HAP-1 (cell line): ENCODE data around the gene SPDYE6.
"Not testable (repeated sequence)": the region's sequence is repeated elsewhere in the genome, so short reads cannot be mapped to it uniquely, and the experiment has no call there.

Experiments
- DNase-seq, 2 experiments: peaks; one replicate each; pipeline ENCODE4 v3.0.0-alpha.2; 2016 to 2020; ENCODE audit warnings: low spot score in 2 of 2
- H3K27me3 ChIP-seq: fragments of 250-450 bp; sonication (Bioruptor Pico); 2 replicates; pipeline ENCODE4 v1.5.1; 2020; ENCODE audit warnings: low read depth, mild to moderate bottlenecking, moderate library complexity
- H3K36me3 ChIP-seq: fragments of 250-450 bp; sonication (Bioruptor Pico); replicated peaks from 2 replicates; pipeline ENCODE4 v1.5.1; 2020; ENCODE audit warnings: mild to moderate bottlenecking
- H3K4me1 ChIP-seq: fragments of 250-450 bp; sonication (Bioruptor Pico); 2 replicates; pipeline ENCODE4 v1.5.1; 2020; ENCODE audit warnings: mild to moderate bottlenecking
- H3K4me3 ChIP-seq: fragments of 250-450 bp; sonication (Bioruptor Pico); 2 replicates; pipeline ENCODE4 v1.5.1; 2020; ENCODE audit warnings: mild to moderate bottlenecking, moderate library complexity
- H3K9me3 ChIP-seq: fragments of 250-450 bp; sonication (Bioruptor Pico); 2 replicates; pipeline ENCODE4 v1.5.1; 2020; ENCODE audit warnings: mild to moderate bottlenecking, moderate library complexity
- in situ Hi-C: fragments of 300-500 bp; cut with MboI; formaldehyde crosslinking; loops from 3 replicates; pipeline ENCODE4 v1.14.3; 2020; ENCODE audit warnings: low sequenced_read_pairs, inconsistent platforms, mixed read lengths

The SPDYE6 gene

GRCh38 chr7:102317231-102318059 lies 38.8 kb downstream of the SPDYE6 start:
- no peaks in the 10 kb centered on the region for H3K36me3 ChIP-seq
- no peaks in the 10 kb centered on the region for H3K4me1 ChIP-seq
- no peaks in the 10 kb centered on the region for H3K9me3 ChIP-seq
- H3K4me3 ChIP-seq, result no peak overlapping the region
- in situ Hi-C loops, result no loop called here
- H3K27me3 ChIP-seq, result no peaks in the 10 kb centered on the region
- DNase-seq, result no peak

GRCh38 chr7:102313997-102314780 lies 42.1 kb downstream of the SPDYE6 start:
- no peaks in the 10 kb centered on the region for H3K9me3 ChIP-seq
- in situ Hi-C loops, result no loop called here
- H3K4me1 ChIP-seq, result no peaks in the 10 kb centered on the region
- H3K27me3 ChIP-seq, result no peaks in the 10 kb centered on the region
- no peak for DNase-seq
- no peaks in the 10 kb centered on the region for H3K36me3 ChIP-seq
- H3K4me3 ChIP-seq, result no peak overlapping the region

- H3K36me3 ChIP-seq, result no peaks in the 10 kb centered on the region
- no peak overlapping the region for H3K4me3 ChIP-seq
- in situ Hi-C loops, result no loop called here
- H3K27me3 ChIP-seq, result no peaks in the 10 kb centered on the region
- no peaks in the 10 kb centered on the region for H3K9me3 ChIP-seq
- no peaks in the 10 kb centered on the region for H3K4me1 ChIP-seq
- no peak for DNase-seq
These were observed 43.9 kb downstream of the SPDYE6 start for GRCh38 chr7:102312317-102312716.

- Histone ChIP-seq H3K4me1 (no peaks in the 10 kb centered on the region), H3K9me3 (no peaks in the 10 kb centered on the region), H3K36me3 (no peaks in the 10 kb centered on the region), H3K4me3 (no peak overlapping the region), H3K27me3 (no peaks in the 10 kb centered on the region)
- DNase-seq, result no peak
- in situ Hi-C loops, result no loop called here
These were observed 45.8 kb downstream of the SPDYE6 start for GRCh38 chr7:102310414-102310815.

- in situ Hi-C loops, result no loop called here
- H3K4me3 ChIP-seq, result no peak overlapping the region
These were observed 49.1 kb downstream of the SPDYE6 start for GRCh38 chr7:102306916-102307677.

GRCh38 chr7:102305414-102306268 lies 50.6 kb downstream of the SPDYE6 start:
- H3K4me1 ChIP-seq, result no peaks in the 10 kb centered on the region

More at GRCh38 chr7:102306916-102307677, 49.1 kb downstream of the SPDYE6 start:
- Histone ChIP-seq H3K4me1 (no peaks in the 10 kb centered on the region), H3K9me3 (no peaks in the 10 kb centered on the region), H3K36me3 (no peaks in the 10 kb centered on the region), H3K27me3 (no peaks in the 10 kb centered on the region)
- DNase-seq, result no peak

GRCh38 chr7:102304668-102305067 lies 51.6 kb downstream of the SPDYE6 start:
- in situ Hi-C loops, result no loop called here
- DNase-seq, result no peak

More at GRCh38 chr7:102305414-102306268, 50.6 kb downstream of the SPDYE6 start:
- Histone ChIP-seq H3K27me3 (no peaks in the 10 kb centered on the region), H3K9me3 (no peaks in the 10 kb centered on the region), H3K36me3 (no peaks in the 10 kb centered on the region), H3K4me3 (no peak overlapping the region)
- in situ Hi-C loops, result no loop called here
- no peak for DNase-seq

GRCh38 chr7:102303669-102304422 lies 52.4 kb downstream of the SPDYE6 start:
- no peak for DNase-seq
- in situ Hi-C loops, result no loop called here
- Histone ChIP-seq H3K36me3 (no peaks in the 10 kb centered on the region), H3K27me3 (no peaks in the 10 kb centered on the region), H3K4me3 (no peak overlapping the region), H3K9me3 (no peaks in the 10 kb centered on the region), H3K4me1 (no peaks in the 10 kb centered on the region)

More at GRCh38 chr7:102304668-102305067, 51.6 kb downstream of the SPDYE6 start:
- no peaks in the 10 kb centered on the region for H3K9me3 ChIP-seq
- no peaks in the 10 kb centered on the region for H3K36me3 ChIP-seq
- H3K4me1 ChIP-seq, result no peaks in the 10 kb centered on the region
- no peak overlapping the region for H3K4me3 ChIP-seq
- H3K27me3 ChIP-seq, result no peaks in the 10 kb centered on the region

- H3K4me1 ChIP-seq, result no peaks in the 10 kb centered on the region
- no peak overlapping the region for H3K4me3 ChIP-seq
- H3K36me3 ChIP-seq, result no peaks in the 10 kb centered on the region
- H3K27me3 ChIP-seq, result no peaks in the 10 kb centered on the region
- DNase-seq, result no peak
- in situ Hi-C loops, result no loop called here
- no peaks in the 10 kb centered on the region for H3K9me3 ChIP-seq
These were observed 54.2 kb downstream of the SPDYE6 start for GRCh38 chr7:102302025-102302424.

- in situ Hi-C loops, H3K9me3 ChIP-seq, DNase-seq, H3K4me3 ChIP-seq, H3K36me3 ChIP-seq, H3K27me3 ChIP-seq, H3K4me1 ChIP-seq: not testable (repeated sequence)
These were observed 54.9 kb downstream of the SPDYE6 start for GRCh38 chr7:102301367-102301766.

GRCh38 chr7:102300643-102301221 lies 55.5 kb downstream of the SPDYE6 start:
- Histone ChIP-seq H3K36me3 (no peaks in the 10 kb centered on the region), H3K4me3 (no peak overlapping the region), H3K4me1 (no peaks in the 10 kb centered on the region), H3K27me3 (no peaks in the 10 kb centered on the region), H3K9me3 (no peaks in the 10 kb centered on the region)
- in situ Hi-C loops, result no loop called here
- DNase-seq, result no peak

GRCh38 chr7:102297487-102298218 lies 58.6 kb downstream of the SPDYE6 start:
- Histone ChIP-seq H3K4me3 (no peak overlapping the region), H3K4me1 (no peaks in the 10 kb centered on the region), H3K9me3 (no peaks in the 10 kb centered on the region), H3K36me3 (no peaks in the 10 kb centered on the region), H3K27me3 (no peaks in the 10 kb centered on the region)
- DNase-seq, result no peak
- in situ Hi-C loops, result no loop called here
